Measurements from ENCODE around the gene SLC9A8. TPM values are rescaled to one million over a fixed set of nuclear protein-coding genes. Genes with fewer than 3 reads are reported as not detected.

SLC9A8 gene
- total RNA-seq, 1 experiment from 2014 or later = 6.5 TPM

GRCh38 chr20:49832632-49833327 is 20.2 kb downstream of the SLC9A8 start (continued):
- no peak for TF ChIP-seq HMGXB4 (CRISPR knock-in tag; IDR thresholded peaks at IDR 0.05)
- TF ChIP-seq SMAD4 (CRISPR knock-in tag; IDR thresholded peaks at IDR 0.05) = no peak
- TF ChIP-seq RORB (CRISPR knock-in tag; IDR thresholded peaks at IDR 0.05) = no peak
- no peak for TF ChIP-seq ZNF416 (CRISPR knock-in tag; IDR thresholded peaks at IDR 0.05)
- TF ChIP-seq, protein P1, sequence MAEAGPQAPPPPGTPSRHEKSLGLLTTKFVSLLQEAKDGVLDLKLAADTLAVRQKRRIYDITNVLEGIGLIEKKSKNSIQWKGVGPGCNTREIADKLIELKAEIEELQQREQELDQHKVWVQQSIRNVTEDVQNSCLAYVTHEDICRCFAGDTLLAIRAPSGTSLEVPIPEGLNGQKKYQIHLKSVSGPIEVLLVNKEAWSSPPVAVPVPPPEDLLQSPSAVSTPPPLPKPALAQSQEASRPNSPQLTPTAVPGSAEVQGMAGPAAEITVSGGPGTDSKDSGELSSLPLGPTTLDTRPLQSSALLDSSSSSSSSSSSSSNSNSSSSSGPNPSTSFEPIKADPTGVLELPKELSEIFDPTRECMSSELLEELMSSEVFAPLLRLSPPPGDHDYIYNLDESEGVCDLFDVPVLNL (CRISPR knock-in tag; IDR thresholded peaks at IDR 0.05; ENCODE audit: borderline replicate concordance, low read depth) = no peak
- no peak for TF ChIP-seq ZNF317 (CRISPR knock-in tag; IDR thresholded peaks at IDR 0.05; ENCODE audit: borderline replicate concordance, low read depth)
- no peak for TF ChIP-seq OVOL2 (CRISPR knock-in tag; IDR thresholded peaks at IDR 0.05; ENCODE audit: borderline replicate concordance)
- no peak for TF ChIP-seq CTCF (IDR thresholded peaks at IDR 0.05)
- TF ChIP-seq SMAD3 (CRISPR knock-in tag; IDR thresholded peaks at IDR 0.05; ENCODE audit: borderline replicate concordance) = no peak
- no peak for TF ChIP-seq ZBTB43 (CRISPR knock-in tag; IDR thresholded peaks at IDR 0.05)

DNA sequence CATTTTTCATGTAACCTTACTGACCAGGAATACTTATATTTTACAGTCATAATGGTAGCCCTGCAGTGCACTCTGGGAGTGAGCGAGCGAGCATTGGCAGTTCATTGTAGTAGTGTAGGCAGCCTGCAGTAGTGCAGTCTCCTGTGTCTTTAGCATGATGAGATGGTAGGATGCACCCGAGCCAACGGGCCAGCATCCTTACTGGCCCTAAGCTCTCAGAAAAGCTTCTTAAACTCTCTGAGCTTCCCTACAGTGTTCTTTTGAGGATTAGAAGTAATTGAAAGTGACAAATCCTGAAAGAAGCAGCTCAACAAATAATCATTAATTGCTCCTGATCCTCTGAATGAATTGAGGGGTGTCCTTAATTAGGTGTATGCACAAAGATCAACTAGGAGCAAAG is 20.9 kb downstream of the SLC9A8 start:
- ChIA-PET POLR2A (interaction anchor here (0.5 kb wide), 1 partner anchor 126 kb away, joined by 3 read pairs; no protein-coding TSS in a partner anchor), CTCF (interaction anchor here (0.8 to 1.4 kb wide), 2 partner anchors 12 to 55 kb away, joined by 3 to 4 read pairs; no protein-coding TSS in a partner anchor)
- no peak for DNase-seq (ENCODE audit: low spot score)
- ATAC-seq = no peak
- H3K27ac Mint-ChIP-seq = no peak overlapping the region
- peaks cover 18% of the 10 kb centered on the region for H3K4me1 Mint-ChIP-seq
- peaks cover 5% of the 10 kb centered on the region for H3K9me3 Mint-ChIP-seq
- H3K36me3 Mint-ChIP-seq = peaks cover 12% of the 10 kb centered on the region
- H3K27me3 Mint-ChIP-seq (ENCODE audit: low read depth) = no peaks in the 10 kb centered on the region
- no peak overlapping the region for H3K4me3 Mint-ChIP-seq
- TF ChIP-seq SP1 (CRISPR knock-in tag; conservative IDR thresholded peaks at IDR 0.05) = no peak
- TF ChIP-seq USF1 (CRISPR knock-in tag; IDR thresholded peaks at IDR 0.05) = no peak
- TF ChIP-seq AR (CRISPR knock-in tag; IDR thresholded peaks at IDR 0.05) = no peak
- TF ChIP-seq TEAD4 (CRISPR knock-in tag; IDR thresholded peaks at IDR 0.05) = no peak
- no peak for TF ChIP-seq STAT6 (CRISPR knock-in tag; conservative IDR thresholded peaks at IDR 0.05; ENCODE audit: low read depth)
- TF ChIP-seq, protein P2, sequence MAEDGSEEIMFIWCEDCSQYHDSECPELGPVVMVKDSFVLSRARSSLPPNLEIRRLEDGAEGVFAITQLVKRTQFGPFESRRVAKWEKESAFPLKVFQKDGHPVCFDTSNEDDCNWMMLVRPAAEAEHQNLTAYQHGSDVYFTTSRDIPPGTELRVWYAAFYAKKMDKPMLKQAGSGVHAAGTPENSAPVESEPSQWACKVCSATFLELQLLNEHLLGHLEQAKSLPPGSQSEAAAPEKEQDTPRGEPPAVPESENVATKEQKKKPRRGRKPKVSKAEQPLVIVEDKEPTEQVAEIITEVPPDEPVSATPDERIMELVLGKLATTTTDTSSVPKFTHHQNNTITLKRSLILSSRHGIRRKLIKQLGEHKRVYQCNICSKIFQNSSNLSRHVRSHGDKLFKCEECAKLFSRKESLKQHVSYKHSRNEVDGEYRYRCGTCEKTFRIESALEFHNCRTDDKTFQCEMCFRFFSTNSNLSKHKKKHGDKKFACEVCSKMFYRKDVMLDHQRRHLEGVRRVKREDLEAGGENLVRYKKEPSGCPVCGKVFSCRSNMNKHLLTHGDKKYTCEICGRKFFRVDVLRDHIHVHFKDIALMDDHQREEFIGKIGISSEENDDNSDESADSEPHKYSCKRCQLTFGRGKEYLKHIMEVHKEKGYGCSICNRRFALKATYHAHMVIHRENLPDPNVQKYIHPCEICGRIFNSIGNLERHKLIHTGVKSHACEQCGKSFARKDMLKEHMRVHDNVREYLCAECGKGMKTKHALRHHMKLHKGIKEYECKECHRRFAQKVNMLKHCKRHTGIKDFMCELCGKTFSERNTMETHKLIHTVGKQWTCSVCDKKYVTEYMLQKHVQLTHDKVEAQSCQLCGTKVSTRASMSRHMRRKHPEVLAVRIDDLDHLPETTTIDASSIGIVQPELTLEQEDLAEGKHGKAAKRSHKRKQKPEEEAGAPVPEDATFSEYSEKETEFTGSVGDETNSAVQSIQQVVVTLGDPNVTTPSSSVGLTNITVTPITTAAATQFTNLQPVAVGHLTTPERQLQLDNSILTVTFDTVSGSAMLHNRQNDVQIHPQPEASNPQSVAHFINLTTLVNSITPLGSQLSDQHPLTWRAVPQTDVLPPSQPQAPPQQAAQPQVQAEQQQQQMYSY (CRISPR knock-in tag; IDR thresholded peaks at IDR 0.05) = no peak
- no peak for TF ChIP-seq MYBL2 (CRISPR knock-in tag; IDR thresholded peaks at IDR 0.05)
- TF ChIP-seq ZMAT4 (CRISPR knock-in tag; IDR thresholded peaks at IDR 0.05) = no peak
